ENCODE data around the gene KIZ. TPM values are rescaled to one million over a fixed set of nuclear protein-coding genes. Genes with fewer than 3 reads are reported as not detected.

Gene KIZ
- 3.6 and 8.4 TPM in 2 replicates for total RNA-seq

GRCh38 chr20:21125849-21126580 is at the start of gene KIZ:
Gene KIZ, plus strand, starts transcription at chr20:21126082. Its CDS starts 34 bp downstream, at chr20:21126116.

GRCh38 chr20:21106171-21107017 is 19.5 kb upstream of the KIZ start, which contains the start of gene LINC00237:
Gene LINC00237, minus strand, starts transcription at chr20:21106358.

Other genes starting within 250 kb of the KIZ start
- not detected in 2 replicates for gene LINC00237, start 19.7 kb upstream of the KIZ start, total RNA-seq
- gene XRN2, start 177.2 kb downstream of the KIZ start, total RNA-seq, result 75.6 and 105 TPM in 2 replicates